ENCODE measurements around the gene PRAMEF17.
"Not testable (repeated sequence)": the region's sequence is repeated elsewhere in the genome, so short reads cannot be mapped to it uniquely, and the experiment has no call there.

PRAMEF17 gene

GRCh38 chr1:13439104-13439783, 49.8 kb downstream of the PRAMEF17 start:
- not testable (repeated sequence) for DNase-seq (ENCODE audit: low read depth in 2 of 2, low spot score in 1 of 2)

Data from stimulated activated CD8-positive, alpha-beta memory T cell treated with anti-CD3 and anti-CD28 coated beads, Interleukin-4, amount 100 ng/mL, for 4 hours (primary cell).